ENCODE measurements around the gene KCNJ9. TPM values are rescaled to one million over a fixed set of nuclear protein-coding genes. Genes with fewer than 3 reads are reported as not detected.
A peak's percentile ranks its signal among the peaks of the same experiment; 100 is the strongest.
"Not testable (repeated sequence)": the region's sequence is repeated elsewhere in the genome, so short reads cannot be mapped to it uniquely, and the experiment has no call there.

KCNJ9 gene
- 0.26 TPM for total RNA-seq
- polyA plus RNA-seq, result 0.04 TPM

DNA sequence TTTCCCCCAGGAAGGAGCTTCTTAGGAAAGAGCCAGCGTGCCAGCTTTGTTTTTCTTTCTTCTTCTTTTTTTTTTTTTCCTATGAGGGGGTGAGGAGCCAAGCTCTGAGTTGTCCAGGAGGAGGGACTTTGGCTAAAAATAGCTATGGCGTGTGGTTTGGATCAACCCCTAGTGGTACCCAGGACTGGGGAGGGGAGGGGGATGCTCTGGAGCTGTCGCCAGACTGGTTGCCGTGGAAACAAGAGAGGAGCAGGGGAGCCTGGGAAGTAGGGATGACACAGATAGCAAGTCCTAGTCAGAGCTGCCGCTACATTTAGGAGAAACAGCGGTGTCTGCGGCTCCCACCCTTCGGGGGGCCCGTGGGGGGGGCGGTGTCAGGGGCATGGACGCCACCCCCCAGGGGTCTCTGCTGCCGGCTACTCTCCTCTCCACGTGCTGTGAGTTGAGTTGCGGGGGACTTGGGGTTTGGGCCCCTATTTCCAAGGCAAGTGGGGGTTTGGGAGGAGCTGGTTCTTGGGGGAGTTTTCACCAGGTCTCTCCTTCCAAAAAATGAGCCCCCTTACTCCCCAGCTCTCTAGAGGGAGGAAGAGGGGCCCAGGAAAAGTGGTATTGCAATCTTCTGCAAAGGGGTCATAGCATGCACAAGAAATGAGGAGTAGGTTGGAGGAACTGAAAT, at the start of gene KCNJ9:
TSS of gene KCNJ9 (plus strand) at position 278 of the 676 bp plus-strand sequence. CDS start 2,493 bp downstream, outside the sequence.
- no peaks in the 10 kb centered on the region for H3K36me3 ChIP-seq (ENCODE audit: insufficient read depth)
- no peak within 1 kb of the TSS for H3K4me3 ChIP-seq (ENCODE audit: low read depth, low read length)
- H3K4me1 ChIP-seq (ENCODE audit: insufficient read depth), result peaks cover 2% of the 10 kb centered on the region
- no peak for DNase-seq (ENCODE audit: extremely low spot score)
- 20% methylated on average over 14 of the region's 14 CpGs for WGBS
- no peak within 1 kb of the TSS for H3K27ac ChIP-seq (ENCODE audit: low read depth)

DNA sequence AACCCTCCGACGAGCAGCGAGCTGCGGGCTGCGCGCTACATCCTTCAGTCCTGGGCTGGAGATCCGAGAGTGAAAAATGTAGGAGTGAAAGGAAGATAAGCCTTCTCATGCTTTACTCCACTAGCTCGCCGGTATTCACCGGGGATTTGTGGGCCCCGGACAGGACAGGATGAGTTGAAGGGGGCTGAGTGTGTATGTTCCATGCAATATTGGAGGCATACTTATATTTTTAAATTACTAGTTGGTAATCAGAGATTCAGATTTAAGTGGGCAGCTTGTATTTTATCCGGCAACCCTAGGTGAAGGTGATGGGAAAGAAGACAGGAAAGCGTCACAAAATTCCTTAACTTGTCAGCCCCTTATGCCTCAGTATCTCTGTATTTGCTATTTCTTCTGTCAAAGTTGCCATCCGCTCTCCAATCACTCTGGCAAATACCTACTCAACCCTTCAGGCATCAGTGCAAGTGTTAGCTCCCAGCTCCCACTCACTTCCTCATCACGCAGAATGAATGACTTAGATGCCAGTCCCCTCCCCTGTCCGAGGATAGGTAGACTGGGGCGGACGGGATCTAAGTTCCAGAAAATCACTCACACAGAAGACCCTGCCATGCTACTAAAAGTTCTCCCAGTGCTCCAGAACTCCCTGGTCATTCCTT, 49.0 kb upstream of the KCNJ9 start:
- Histone ChIP-seq H3K27ac (ENCODE audit: low read depth) (peak overlapping the region; percentile 64), H3K4me1 (ENCODE audit: insufficient read depth) (peaks cover 2% of the 10 kb centered on the region), H3K36me3 (ENCODE audit: insufficient read depth) (no peaks in the 10 kb centered on the region), H3K4me3 (ENCODE audit: low read depth, low read length) (peak overlapping the region; percentile 75)
- WGBS, result 2% methylated on average over 18 of the region's 18 CpGs
- no peak for DNase-seq (ENCODE audit: extremely low spot score)

DNA sequence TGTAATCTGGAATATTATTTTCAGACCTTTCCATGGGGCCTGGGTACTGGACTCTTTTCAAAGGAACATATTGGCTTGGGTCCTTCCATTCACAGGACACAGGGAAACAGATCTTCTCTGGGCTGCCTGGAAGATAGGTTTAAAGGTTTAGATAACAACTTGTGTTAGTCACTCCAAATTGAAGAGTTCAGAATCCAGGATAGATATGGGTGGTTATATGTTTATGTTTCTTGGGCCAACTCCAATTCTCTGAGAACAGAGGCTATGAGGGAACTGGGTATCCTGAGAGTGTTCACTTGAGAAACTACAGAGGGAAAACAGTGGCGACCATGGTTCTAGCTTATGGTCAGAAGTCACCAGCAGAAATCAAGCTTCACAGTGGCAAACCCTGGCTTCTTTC, 40.9 kb upstream of the KCNJ9 start:
- no peak for DNase-seq (ENCODE audit: extremely low spot score)
- no peaks in the 10 kb centered on the region for H3K4me1 ChIP-seq (ENCODE audit: insufficient read depth)
- H3K36me3 ChIP-seq (ENCODE audit: insufficient read depth), result no peaks in the 10 kb centered on the region
- WGBS, result 75% methylated on average over 1 of the region's 1 CpG
- H3K27ac ChIP-seq (ENCODE audit: low read depth), result no peak overlapping the region
- H3K4me3 ChIP-seq (ENCODE audit: low read depth, low read length), result no peak overlapping the region

DNA sequence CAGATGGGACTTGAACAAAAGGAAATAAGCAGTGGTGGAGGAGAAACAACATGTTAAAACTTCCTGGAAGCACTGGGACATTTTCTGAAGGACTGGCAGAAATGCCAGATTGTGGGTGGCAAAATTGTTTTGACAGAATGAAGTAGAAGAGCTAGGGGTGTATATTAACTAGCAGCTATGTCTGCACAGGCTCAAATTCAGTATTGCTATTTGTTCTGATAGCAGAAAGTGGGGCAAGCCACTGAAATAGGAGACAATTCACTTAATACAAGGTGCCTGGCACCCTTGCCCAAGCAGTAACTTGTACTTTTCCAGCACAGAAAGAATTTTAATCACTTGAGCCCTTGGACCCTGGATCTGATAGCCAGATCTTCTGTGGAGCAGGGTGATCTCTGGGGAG, 37.8 kb upstream of the KCNJ9 start:
- Histone ChIP-seq H3K4me1 (ENCODE audit: insufficient read depth) (no peaks in the 10 kb centered on the region), H3K4me3 (ENCODE audit: low read depth, low read length) (no peak overlapping the region), H3K27ac (ENCODE audit: low read depth) (no peak overlapping the region), H3K36me3 (ENCODE audit: insufficient read depth) (no peaks in the 10 kb centered on the region)
- DNase-seq (ENCODE audit: extremely low spot score), result no peak

DNA sequence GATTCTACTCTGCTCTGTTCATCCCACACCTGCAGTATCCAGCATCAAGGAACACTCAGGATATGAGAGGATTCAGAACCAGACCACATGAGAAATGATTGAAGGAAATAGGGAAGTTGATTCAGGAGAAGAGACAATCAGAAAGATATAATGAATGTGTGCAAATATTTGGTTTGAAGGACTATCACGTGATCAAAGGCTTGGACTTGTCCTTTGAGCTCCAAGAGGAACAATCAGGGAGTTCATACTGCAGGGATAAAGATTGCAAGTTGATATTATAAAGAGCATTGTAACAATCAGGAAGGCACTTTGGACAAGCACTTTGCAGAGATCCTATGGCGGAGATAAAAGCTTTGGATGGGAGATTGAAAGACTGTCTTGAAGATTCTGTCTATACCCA, 35.7 kb upstream of the KCNJ9 start:
- H3K27ac ChIP-seq (ENCODE audit: low read depth), result no peak overlapping the region
- WGBS, result 68% methylated on average over 2 of the region's 2 CpGs

DNA sequence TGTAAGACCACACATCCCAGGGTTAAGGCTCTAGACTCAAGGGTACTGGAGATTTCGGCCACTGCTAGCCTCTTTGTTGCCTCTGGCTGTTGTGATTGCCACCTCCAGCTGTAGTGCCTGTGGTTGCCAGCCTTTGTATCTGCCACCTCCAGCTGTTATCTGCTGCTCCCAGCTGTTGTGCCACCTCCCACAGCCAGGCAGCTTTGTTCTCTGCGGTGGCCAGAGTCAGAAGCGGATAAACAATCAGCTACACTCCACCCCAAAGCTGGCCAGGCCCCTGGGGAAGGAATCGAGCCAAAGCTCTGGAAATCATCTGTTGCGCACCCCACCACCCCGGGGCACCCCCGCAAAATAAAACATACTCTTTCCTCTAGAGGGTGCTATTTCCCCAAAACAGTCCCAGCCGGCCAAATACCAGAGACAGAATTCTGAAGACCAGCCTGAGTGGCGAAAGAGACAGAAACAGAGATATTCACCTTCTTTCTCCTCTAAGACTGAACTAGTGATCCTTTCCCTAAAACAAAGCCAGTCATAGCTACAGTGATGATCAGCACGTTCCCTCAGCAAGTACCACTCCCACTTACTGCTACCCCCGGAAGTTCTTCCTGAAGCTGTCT, 34.7 kb upstream of the KCNJ9 start:
- DNase-seq (ENCODE audit: extremely low spot score), result no peak
- H3K27ac ChIP-seq (ENCODE audit: low read depth), result no peak overlapping the region
- H3K4me1 ChIP-seq (ENCODE audit: insufficient read depth), result no peaks in the 10 kb centered on the region
- H3K36me3 ChIP-seq (ENCODE audit: insufficient read depth), result no peaks in the 10 kb centered on the region
- 4% methylated on average over 11 of the region's 11 CpGs for WGBS
- H3K4me3 ChIP-seq (ENCODE audit: low read depth, low read length), result no peak overlapping the region

More for the DNA sequence above, 35.7 kb upstream of the KCNJ9 start:
- Histone ChIP-seq H3K4me3 (ENCODE audit: low read depth, low read length) (no peak overlapping the region), H3K4me1 (ENCODE audit: insufficient read depth) (no peaks in the 10 kb centered on the region), H3K36me3 (ENCODE audit: insufficient read depth) (no peaks in the 10 kb centered on the region)
- DNase-seq (ENCODE audit: extremely low spot score), result no peak

- no peak for DNase-seq (ENCODE audit: extremely low spot score)
- no peak overlapping the region for H3K4me3 ChIP-seq (ENCODE audit: low read depth, low read length)
- 71% methylated on average over 9 of the region's 9 CpGs for WGBS
- H3K4me1 ChIP-seq (ENCODE audit: insufficient read depth), result no peaks in the 10 kb centered on the region
- H3K36me3 ChIP-seq (ENCODE audit: insufficient read depth), result no peaks in the 10 kb centered on the region
- no peak overlapping the region for H3K27ac ChIP-seq (ENCODE audit: low read depth)
Observed at GRCh38 chr1:160047111-160047991, 34.0 kb upstream of the KCNJ9 start.

DNA sequence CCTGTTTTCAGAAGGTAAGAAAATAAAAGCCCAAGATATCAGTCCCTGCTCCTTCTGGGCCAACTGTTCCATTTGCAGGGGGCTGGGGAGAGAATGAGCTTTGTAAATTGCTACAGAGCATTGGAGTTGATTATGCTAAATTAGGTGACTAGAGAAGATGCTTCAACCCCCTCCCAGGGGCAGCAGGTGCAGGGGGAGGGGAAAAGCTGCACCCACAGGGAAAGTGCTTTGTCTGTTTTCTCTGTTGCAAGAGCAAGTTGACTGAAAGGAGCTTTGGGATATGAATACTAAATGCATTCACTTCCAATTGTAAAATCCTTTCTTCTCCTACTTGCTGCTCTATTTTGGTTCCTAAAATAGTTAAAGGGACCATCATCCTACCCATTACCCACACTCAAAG, 33.0 kb upstream of the KCNJ9 start:
- Histone ChIP-seq H3K36me3 (ENCODE audit: insufficient read depth) (no peaks in the 10 kb centered on the region), H3K4me1 (ENCODE audit: insufficient read depth) (no peaks in the 10 kb centered on the region), H3K4me3 (ENCODE audit: low read depth, low read length) (no peak overlapping the region), H3K27ac (ENCODE audit: low read depth) (no peak overlapping the region)
- DNase-seq (ENCODE audit: extremely low spot score), result no peak

DNA sequence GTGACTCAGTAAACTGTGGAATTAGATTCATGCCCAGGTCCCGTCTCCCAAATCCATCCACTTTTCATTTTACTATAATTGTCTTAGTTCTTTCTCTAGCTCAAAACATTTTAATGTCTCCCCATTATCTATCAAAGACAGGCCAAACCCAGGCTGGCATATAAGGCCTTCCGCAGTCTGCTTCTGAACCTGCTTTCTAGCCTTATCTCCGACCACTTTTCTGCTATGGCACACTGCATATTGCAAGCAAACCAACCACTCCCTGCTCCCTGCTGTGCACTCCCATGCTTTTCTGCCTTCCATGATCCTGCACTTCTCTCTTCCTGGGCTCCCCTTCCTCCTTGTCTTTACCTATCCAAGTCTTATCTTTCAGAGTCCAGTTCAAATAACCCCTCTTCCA, 32.2 kb upstream of the KCNJ9 start:
- H3K4me3 ChIP-seq (ENCODE audit: low read depth, low read length), result no peak overlapping the region
- no peaks in the 10 kb centered on the region for H3K36me3 ChIP-seq (ENCODE audit: insufficient read depth)
- 85% methylated on average over 3 of the region's 3 CpGs for whole genome bisulfite sequencing
- DNase-seq (ENCODE audit: extremely low spot score), result no peak
- no peak overlapping the region for H3K27ac ChIP-seq (ENCODE audit: low read depth)
- H3K4me1 ChIP-seq (ENCODE audit: insufficient read depth), result no peaks in the 10 kb centered on the region

- not testable (repeated sequence) for DNase-seq (ENCODE audit: extremely low spot score); H3K4me1 ChIP-seq (ENCODE audit: insufficient read depth); H3K27ac ChIP-seq (ENCODE audit: low read depth); H3K4me3 ChIP-seq (ENCODE audit: low read depth, low read length); H3K36me3 ChIP-seq (ENCODE audit: insufficient read depth)
- 71% methylated on average over 2 of the region's 2 CpGs for WGBS
Observed at GRCh38 chr1:160050182-160050581, 31.2 kb upstream of the KCNJ9 start.

DNA sequence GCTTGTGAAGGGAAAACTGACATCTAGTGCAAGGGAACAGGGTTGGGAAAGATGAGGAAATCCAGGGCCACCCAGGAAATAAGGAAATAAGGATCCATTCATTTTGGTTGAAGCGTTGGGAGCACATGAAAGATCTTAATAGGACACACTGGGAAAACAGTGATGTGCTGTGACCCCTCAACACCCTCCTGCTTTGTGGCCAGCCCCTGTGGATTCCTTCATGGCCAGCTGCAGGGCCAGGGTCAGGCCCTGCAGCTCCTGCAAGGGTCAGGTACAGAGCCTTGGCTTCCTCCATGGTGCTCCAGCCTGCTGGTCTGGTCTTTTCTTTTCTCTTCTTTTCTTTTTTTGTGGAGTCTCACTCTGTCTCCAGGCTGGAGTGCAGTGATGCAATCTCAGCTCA, 30.7 kb upstream of the KCNJ9 start:
- no peak for DNase-seq (ENCODE audit: extremely low spot score)
- Histone ChIP-seq H3K4me3 (ENCODE audit: low read depth, low read length) (no peak overlapping the region), H3K36me3 (ENCODE audit: insufficient read depth) (no peaks in the 10 kb centered on the region), H3K4me1 (ENCODE audit: insufficient read depth) (no peaks in the 10 kb centered on the region), H3K27ac (ENCODE audit: low read depth) (no peak overlapping the region)
- 94% methylated on average over 1 of the region's 1 CpG for WGBS

- Histone ChIP-seq H3K4me1 (ENCODE audit: insufficient read depth) (no peaks in the 10 kb centered on the region), H3K27ac (ENCODE audit: low read depth) (no peak overlapping the region), H3K36me3 (ENCODE audit: insufficient read depth) (no peaks in the 10 kb centered on the region), H3K4me3 (ENCODE audit: low read depth, low read length) (no peak overlapping the region)
- no peak for DNase-seq (ENCODE audit: extremely low spot score)
- 55% methylated on average over 6 of the region's 6 CpGs for WGBS
Observed at GRCh38 chr1:160052936-160053335, 28.4 kb upstream of the KCNJ9 start.

DNA sequence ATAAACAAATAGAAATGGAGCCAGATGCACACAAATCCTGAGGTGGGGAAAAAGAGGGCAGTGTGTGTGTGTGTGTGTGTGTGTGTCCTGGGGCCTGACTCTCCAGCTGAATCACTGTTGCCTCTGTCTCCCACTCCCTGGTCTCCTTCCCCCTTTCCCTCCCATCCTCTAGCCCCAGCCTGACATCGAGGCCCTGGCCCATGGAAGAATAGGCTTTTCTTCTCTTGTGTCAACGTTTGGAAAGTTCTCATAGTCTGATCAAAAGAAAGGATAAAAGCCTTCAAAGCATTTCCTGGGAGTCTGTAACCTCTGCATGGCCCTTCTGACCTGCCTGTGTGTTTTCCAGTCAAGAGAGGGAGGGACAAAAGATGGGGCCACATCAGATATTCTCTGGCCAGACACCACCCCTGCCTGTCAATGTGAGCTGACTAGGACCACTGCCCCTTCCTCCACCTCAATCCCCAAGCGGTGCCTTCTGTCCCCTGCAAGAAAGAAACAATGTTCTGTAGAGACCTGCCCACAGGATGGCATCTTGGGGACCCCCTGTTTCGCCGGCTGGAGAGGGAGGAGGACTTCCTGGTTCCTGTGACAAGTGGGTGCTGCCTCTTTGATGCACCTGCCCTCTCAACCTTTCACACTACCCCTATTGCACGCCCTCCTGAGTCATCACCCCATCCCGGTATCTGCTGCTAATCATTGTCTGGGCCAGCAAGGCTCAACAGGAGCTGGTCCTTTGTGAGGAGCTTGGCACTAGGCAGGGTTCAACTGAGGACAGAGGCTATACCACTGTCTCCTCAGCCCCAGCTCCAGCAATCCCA, 27.6 kb upstream of the KCNJ9 start:
- no peak for DNase-seq (ENCODE audit: extremely low spot score)
- no peaks in the 10 kb centered on the region for H3K4me1 ChIP-seq (ENCODE audit: insufficient read depth)
- H3K27ac ChIP-seq (ENCODE audit: low read depth), result no peak overlapping the region
- no peak overlapping the region for H3K4me3 ChIP-seq (ENCODE audit: low read depth, low read length)
- no peaks in the 10 kb centered on the region for H3K36me3 ChIP-seq (ENCODE audit: insufficient read depth)
- 73% methylated on average over 7 of the region's 7 CpGs for WGBS
